WERI-Rb-1 (cell line): ENCODE measurements around the gene LONRF3.

Experiments
- DNase-seq: peaks from one replicate; pipeline ENCODE4 v3.0.0-alpha.2; 2020
- H3K27ac ChIP-seq: fragments of 250-450 bp; sonication (Bioruptor Pico); 2 replicates; pipeline ENCODE4 v1.5.1; 2020; ENCODE audit warnings: mild to moderate bottlenecking, moderate library complexity
- H3K27me3 ChIP-seq: fragments of 250-450 bp; sonication (Bioruptor Pico); 2 replicates; pipeline ENCODE4 v1.5.1; 2021; ENCODE audit warnings: mild to moderate bottlenecking, low read depth, moderate library complexity; ENCODE audit not compliant: insufficient read depth, severe bottlenecking
- H3K36me3 ChIP-seq: fragments of 250-450 bp; sonication (Bioruptor Pico); 2 replicates; pipeline ENCODE4 v1.5.1; 2020; ENCODE audit warnings: mild to moderate bottlenecking, moderate library complexity
- H3K4me3 ChIP-seq: 2 replicates; pipeline ENCODE4 v1.5.1; 2011; ENCODE audit warnings: low read depth, mild to moderate bottlenecking, control low read depth, low read length
- H3K9me3 ChIP-seq: fragments of 250-450 bp; sonication (Bioruptor Pico); 2 replicates; pipeline ENCODE4 v1.5.1; 2021; ENCODE audit warnings: mild to moderate bottlenecking, moderate library complexity; ENCODE audit not compliant: severe bottlenecking
- CTCF ChIP-seq: IDR thresholded peaks from 2 replicates; pipeline ENCODE4 v1.5.1; 2011; ENCODE audit warnings: low read depth, mild to moderate bottlenecking, control low read depth, inconsistent platforms, low read length

Gene LONRF3

DNA sequence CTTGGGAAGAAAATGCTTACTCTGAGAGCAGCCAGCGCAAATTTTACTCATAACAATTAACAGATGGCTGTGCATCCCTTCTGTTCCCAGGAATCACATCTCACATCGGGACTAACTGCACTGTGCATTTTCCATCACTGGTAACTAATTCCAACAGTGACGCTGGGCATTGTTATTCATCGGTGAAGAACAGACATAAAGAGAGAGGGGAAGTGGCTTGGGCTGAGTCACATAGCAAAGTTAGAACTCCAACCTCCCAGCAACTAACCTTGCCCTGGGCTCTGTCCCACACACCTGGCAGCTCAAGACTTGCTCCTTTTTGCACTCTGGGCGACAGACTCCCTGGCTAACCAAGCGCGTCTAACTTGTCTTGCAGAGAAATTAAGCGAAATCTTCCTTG, 6.4 kb upstream of the LONRF3 start:
- Histone ChIP-seq H3K36me3 (no peaks in the 10 kb centered on the region), H3K9me3 (no peaks in the 10 kb centered on the region), H3K4me3 (no peak overlapping the region), H3K27ac (no peak overlapping the region), H3K27me3 (peaks cover 61% of the 10 kb centered on the region)
- no peak for DNase-seq
- no peak for TF ChIP-seq CTCF

DNA sequence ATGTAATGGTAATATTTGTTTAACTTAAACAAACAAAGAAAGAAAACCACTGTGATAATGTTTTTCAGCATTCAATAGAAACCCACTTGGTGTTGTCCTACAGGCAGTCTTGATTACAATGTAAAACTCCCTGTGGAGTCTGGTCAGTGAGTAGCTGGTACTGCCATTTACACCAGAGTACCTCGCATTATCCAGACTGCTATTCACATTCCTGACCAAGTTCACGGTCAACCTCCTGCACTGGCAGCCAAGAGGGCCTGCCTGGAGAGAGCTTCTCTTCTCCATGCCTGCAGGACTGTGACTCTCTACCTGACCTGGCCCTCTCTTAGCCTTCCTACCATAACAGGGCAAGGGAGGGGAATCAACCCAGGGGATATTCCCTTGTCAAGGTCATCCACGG, 2.9 kb upstream of the LONRF3 start:
- Histone ChIP-seq H3K27me3 (peaks cover 80% of the 10 kb centered on the region), H3K4me3 (no peak overlapping the region), H3K36me3 (no peaks in the 10 kb centered on the region), H3K9me3 (no peaks in the 10 kb centered on the region), H3K27ac (no peak overlapping the region)
- no peak for DNase-seq
- no peak for TF ChIP-seq CTCF

- H3K27me3 ChIP-seq, result peaks cover 84% of the 10 kb centered on the region
- DNase-seq, result no peak
These were observed 880 bp upstream of the LONRF3 start for GRCh38 chrX:118973389-118974087.

GRCh38 chrX:118974908-118975671, 672 bp downstream of the LONRF3 start:
- H3K27ac ChIP-seq, result no peak overlapping the region
- H3K9me3 ChIP-seq, result no peaks in the 10 kb centered on the region
- DNase-seq, result peak; percentile 10
- no peaks in the 10 kb centered on the region for H3K36me3 ChIP-seq
- H3K4me3 ChIP-seq, result no peak overlapping the region
- no peak for TF ChIP-seq CTCF
- peaks cover 77% of the 10 kb centered on the region for H3K27me3 ChIP-seq

More at GRCh38 chrX:118973389-118974087, 880 bp upstream of the LONRF3 start:
- H3K9me3 ChIP-seq, result no peaks in the 10 kb centered on the region
- H3K36me3 ChIP-seq, result no peaks in the 10 kb centered on the region
- TF ChIP-seq CTCF, result no peak
- H3K27ac ChIP-seq, result no peak overlapping the region
- H3K4me3 ChIP-seq, result no peak overlapping the region

GRCh38 chrX:118975831-118976598, 1.6 kb downstream of the LONRF3 start:
- peaks cover 77% of the 10 kb centered on the region for H3K27me3 ChIP-seq
- DNase-seq, result peak; percentile 7
- no peak overlapping the region for H3K27ac ChIP-seq
- H3K36me3 ChIP-seq, result no peaks in the 10 kb centered on the region
- TF ChIP-seq CTCF, result no peak
- H3K4me3 ChIP-seq, result peak overlapping the region; percentile 34
- no peaks in the 10 kb centered on the region for H3K9me3 ChIP-seq
